ENCODE measurements around the gene CHCHD6.

CHCHD6 gene

GRCh38 chr3:126977821-126978220, 273.8 kb downstream of the CHCHD6 start:
- Histone ChIP-seq H3K4me2 (ENCODE audit: insufficient read depth, low read length) (no peak overlapping the region), H3K27me3 (ENCODE audit: insufficient read depth, low read length, poor library complexity) (peaks cover 7% of the 10 kb centered on the region), H3K9ac (ENCODE audit: low read depth, low read length) (no peak overlapping the region), H3K9me3 (ENCODE audit: insufficient read depth, low read length, severe bottlenecking) (peaks cover 18% of the 10 kb centered on the region), H3K4me3 (ENCODE audit: low read depth in 1 of 2, low read length in 2 of 2) (no peak overlapping the region), H3K36me3 (ENCODE audit: insufficient read depth, low read length) (no peaks in the 10 kb centered on the region), H3K79me2 (ENCODE audit: insufficient read depth, low read length) (no peaks in the 10 kb centered on the region), H3K27ac (ENCODE audit: low read length) (no peak overlapping the region), H4K20me1 (ENCODE audit: insufficient read depth, low read length) (no peaks in the 10 kb centered on the region), H2AFZ (ENCODE audit: low read depth, low read length) (no peak overlapping the region), H3K4me1 (ENCODE audit: insufficient read depth, low read length) (peaks cover 12% of the 10 kb centered on the region)
- no peak for DNase-seq
- TF ChIP-seq CTCF (IDR thresholded peaks at IDR 0.05; ENCODE audit: borderline replicate concordance, extremely low read depth, low read length, poor library complexity, severe bottlenecking) = no peak
- TF ChIP-seq EZH2 (IDR thresholded peaks at IDR 0.05; ENCODE audit: borderline replicate concordance, low read depth, low read length, severe bottlenecking) = no peak
- ATAC-seq (ENCODE audit: insufficient read depth, low read depth) = no peak

GRCh38 chr3:126978291-126978690, 274.3 kb downstream of the CHCHD6 start:
- ATAC-seq (ENCODE audit: insufficient read depth, low read depth) = no peak
- H3K4me2 ChIP-seq (ENCODE audit: insufficient read depth, low read length) = no peak overlapping the region

GRCh38 chr3:126979046-126979628, 275.1 kb downstream of the CHCHD6 start:
- H3K4me2 ChIP-seq (ENCODE audit: insufficient read depth, low read length) = no peak overlapping the region
- H3K4me1 ChIP-seq (ENCODE audit: insufficient read depth, low read length) = peaks cover 18% of the 10 kb centered on the region
- TF ChIP-seq CTCF (IDR thresholded peaks at IDR 0.05; ENCODE audit: borderline replicate concordance, extremely low read depth, low read length, poor library complexity, severe bottlenecking) (no peak), EZH2 (IDR thresholded peaks at IDR 0.05; ENCODE audit: borderline replicate concordance, low read depth, low read length, severe bottlenecking) (no peak)
- H3K9ac ChIP-seq (ENCODE audit: low read depth, low read length) = no peak overlapping the region
- no peak for ATAC-seq (ENCODE audit: insufficient read depth, low read depth)
- peaks cover 9% of the 10 kb centered on the region for H3K79me2 ChIP-seq (ENCODE audit: insufficient read depth, low read length)
- H3K4me3 ChIP-seq (ENCODE audit: low read depth in 1 of 2, low read length in 2 of 2) = no peak overlapping the region
- H2AFZ ChIP-seq (ENCODE audit: low read depth, low read length) = no peak overlapping the region
- no peaks in the 10 kb centered on the region for H3K36me3 ChIP-seq (ENCODE audit: insufficient read depth, low read length)
- no peak overlapping the region for H3K27ac ChIP-seq (ENCODE audit: low read length)
- DNase-seq = no peak
- H3K9me3 ChIP-seq (ENCODE audit: insufficient read depth, low read length, severe bottlenecking) = peaks cover 14% of the 10 kb centered on the region
- peaks cover 5% of the 10 kb centered on the region for H4K20me1 ChIP-seq (ENCODE audit: insufficient read depth, low read length)
- peaks cover 7% of the 10 kb centered on the region for H3K27me3 ChIP-seq (ENCODE audit: insufficient read depth, low read length, poor library complexity)

More at GRCh38 chr3:126978291-126978690, 274.3 kb downstream of the CHCHD6 start:
- Histone ChIP-seq H3K27ac (ENCODE audit: low read length) (no peak overlapping the region), H3K36me3 (ENCODE audit: insufficient read depth, low read length) (no peaks in the 10 kb centered on the region), H3K9me3 (ENCODE audit: insufficient read depth, low read length, severe bottlenecking) (peaks cover 18% of the 10 kb centered on the region), H3K9ac (ENCODE audit: low read depth, low read length) (no peak overlapping the region), H3K79me2 (ENCODE audit: insufficient read depth, low read length) (0 out of 2 replicates have a peak, but pooled peaks cover 1% of the 10 kb centered on the region), H2AFZ (ENCODE audit: low read depth, low read length) (no peak overlapping the region), H4K20me1 (ENCODE audit: insufficient read depth, low read length) (no peaks in the 10 kb centered on the region), H3K4me3 (ENCODE audit: low read depth in 1 of 2, low read length in 2 of 2) (no peak overlapping the region), H3K27me3 (ENCODE audit: insufficient read depth, low read length, poor library complexity) (peaks cover 7% of the 10 kb centered on the region), H3K4me1 (ENCODE audit: insufficient read depth, low read length) (peaks cover 12% of the 10 kb centered on the region)
- TF ChIP-seq EZH2 (IDR thresholded peaks at IDR 0.05; ENCODE audit: borderline replicate concordance, low read depth, low read length, severe bottlenecking) (no peak), CTCF (IDR thresholded peaks at IDR 0.05; ENCODE audit: borderline replicate concordance, extremely low read depth, low read length, poor library complexity, severe bottlenecking) (no peak)
- no peak for DNase-seq

All from DND-41 (cell line).